ENCODE measurements around the gene FADS1.

FADS1 gene

DNA sequence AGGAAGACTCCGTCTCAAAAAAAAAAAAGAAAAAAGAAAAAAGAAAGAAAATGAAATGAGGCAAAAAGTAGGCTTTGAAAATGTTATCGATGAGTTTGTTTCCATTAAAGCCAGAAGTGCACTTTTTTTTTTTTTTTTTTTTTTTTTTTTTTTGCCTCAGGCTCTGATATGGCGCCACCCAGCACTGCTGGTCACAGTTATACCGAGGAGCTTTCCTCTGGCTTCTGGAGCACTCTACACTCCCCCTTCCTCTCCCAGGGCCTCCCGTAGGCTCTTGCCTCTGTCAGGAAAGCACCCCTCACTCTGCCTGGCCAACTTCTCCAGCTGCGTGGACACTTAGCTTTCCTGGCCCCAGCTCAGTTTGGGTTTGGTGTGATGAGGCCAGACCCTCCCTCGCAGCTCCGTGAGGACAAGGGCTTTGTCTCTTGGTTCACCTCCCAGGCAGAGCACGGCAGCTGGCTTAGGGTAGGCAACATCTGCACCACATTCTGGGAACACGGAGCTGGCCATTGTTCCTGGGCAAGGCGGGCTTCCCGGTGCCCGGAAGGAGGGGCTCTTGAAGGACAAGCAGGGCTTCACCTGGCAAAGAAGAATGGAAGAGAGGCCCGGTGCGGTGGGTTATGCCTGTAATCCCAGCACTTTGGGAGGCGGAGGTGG lies 28.2 kb upstream of the FADS1 start:
- no peak for DNase-seq

DNA sequence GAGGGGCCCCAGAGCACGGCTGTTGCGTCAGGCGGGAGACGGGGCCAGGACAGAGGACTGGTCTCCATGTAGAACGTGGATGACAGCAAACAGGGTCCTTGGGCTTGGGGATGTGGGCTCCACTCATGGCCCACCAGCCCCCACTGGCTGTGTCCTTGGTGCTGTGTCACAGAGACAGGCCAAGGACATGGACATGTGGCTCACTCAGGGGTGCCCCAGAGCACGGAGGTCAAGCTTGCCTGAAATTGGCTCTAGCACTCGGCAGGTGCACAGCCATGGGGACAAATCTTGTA lies 25.7 kb upstream of the FADS1 start:
- DNase-seq: no peak

DNA sequence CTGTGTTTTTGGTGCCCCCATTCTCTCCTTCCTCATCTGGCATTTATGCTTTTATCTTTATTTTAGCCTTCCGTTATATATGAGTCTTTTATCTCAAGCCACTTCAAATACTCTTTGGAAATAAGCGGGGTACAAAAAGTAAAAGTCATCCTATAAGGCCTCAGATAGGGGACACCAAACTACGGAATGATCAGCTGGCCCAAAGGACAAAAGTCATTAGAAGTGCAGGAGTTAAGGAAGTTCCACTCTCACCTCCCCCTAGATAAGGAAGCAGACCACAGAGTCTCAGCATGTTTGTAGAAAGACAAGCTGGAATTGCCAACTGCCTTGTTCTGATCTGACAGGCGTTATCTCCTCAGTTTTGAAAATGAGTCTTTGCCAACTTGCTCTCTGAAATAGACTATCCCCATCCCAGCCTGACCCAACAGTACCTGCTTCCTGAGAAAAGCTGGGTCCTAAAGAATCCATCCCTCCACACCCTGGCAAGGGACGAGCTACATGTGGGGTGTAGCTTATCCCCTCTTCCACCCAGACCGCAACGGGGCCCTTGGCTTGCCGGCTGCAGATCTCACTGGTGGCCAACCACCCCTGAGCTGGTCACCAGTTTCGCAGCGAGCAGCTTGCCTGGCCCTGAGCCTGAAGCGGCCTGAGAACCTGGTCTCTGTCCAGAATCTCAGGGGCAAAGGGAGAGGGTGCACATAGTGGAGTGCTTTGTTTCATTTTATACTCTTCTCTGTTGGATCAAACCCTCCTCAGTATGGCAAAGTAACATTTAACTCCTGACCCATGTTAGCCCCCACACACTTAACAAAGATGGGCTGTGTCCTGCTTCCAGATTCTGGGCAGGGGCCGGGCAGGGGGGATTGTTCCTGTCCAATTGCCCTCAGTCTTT lies 25.1 kb upstream of the FADS1 start:
- DNase-seq: no peak

DNA sequence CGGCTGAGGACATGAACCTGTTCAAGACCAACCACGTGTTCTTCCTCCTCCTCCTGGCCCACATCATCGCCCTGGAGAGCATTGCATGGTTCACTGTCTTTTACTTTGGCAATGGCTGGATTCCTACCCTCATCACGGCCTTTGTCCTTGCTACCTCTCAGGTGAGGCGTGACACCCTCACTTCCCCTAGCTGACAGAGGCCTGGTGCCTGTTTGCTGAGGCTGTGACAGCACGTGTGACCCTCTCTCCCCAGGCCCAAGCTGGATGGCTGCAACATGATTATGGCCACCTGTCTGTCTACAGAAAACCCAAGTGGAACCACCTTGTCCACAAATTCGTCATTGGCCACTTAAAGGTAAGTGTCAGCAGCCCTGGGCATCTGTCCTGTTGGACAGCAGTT lies 23.6 kb upstream of the FADS1 start:
- no peak for DNase-seq

DNA sequence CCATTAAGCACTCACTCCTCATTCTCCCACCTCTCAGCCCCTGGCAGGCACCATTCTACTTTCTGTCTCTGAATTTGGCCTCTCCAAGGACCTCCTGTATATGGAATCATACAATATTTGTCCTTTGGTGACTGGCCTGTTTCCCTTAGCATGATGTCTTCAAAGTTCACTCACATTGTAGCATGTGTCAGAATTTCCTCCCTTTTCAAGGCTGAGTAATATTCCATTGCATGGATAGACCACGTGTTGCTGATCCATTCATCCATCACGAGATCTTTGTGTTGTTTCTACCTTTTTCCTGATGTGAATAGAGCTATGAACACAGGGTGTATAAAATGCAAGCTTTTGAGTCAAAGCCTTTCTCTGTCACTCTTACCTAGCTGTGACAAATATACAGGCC lies 22.9 kb upstream of the FADS1 start:
- no peak for DNase-seq

DNA sequence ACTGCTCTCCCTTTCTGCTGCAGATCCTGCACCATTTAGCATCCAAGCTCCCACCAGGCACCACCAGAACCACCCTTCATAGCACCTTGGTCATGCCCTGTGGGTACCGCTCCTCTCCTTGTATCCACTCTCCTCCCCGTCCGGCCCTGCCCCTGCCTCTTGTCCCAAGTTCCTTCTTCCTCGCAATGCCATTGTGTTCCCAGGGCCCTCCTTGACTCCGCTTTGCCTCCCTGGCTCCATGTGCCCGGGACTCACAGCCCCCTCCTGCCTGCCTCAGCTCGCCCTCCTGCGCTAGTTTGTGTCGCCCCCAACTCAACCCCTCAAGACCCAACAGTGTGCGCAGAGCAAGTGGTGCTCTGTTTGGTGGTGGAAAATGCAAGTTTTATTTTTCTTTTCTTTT lies 22.1 kb upstream of the FADS1 start:
- DNase-seq: no peak

DNA sequence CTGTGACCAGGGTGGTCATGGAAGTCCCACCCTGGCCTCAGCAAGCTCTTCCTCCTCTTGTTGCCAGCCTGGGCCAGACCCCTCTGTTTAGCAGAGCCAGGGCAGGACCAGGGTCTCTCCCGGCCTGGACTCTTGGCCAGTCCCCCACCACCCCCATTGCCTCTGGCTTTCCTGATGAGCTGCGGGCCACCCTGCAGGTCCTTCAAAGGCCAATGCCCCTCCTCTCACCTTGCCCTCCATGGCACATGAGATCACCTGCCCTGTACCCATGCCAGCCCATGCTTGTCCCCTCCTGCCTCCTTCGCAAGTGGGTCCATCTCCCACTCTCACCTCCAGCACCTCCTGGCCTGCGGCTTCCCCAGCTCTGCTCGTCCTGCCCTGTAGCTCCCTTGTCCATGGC lies 21.7 kb upstream of the FADS1 start:
- no peak for DNase-seq

DNA sequence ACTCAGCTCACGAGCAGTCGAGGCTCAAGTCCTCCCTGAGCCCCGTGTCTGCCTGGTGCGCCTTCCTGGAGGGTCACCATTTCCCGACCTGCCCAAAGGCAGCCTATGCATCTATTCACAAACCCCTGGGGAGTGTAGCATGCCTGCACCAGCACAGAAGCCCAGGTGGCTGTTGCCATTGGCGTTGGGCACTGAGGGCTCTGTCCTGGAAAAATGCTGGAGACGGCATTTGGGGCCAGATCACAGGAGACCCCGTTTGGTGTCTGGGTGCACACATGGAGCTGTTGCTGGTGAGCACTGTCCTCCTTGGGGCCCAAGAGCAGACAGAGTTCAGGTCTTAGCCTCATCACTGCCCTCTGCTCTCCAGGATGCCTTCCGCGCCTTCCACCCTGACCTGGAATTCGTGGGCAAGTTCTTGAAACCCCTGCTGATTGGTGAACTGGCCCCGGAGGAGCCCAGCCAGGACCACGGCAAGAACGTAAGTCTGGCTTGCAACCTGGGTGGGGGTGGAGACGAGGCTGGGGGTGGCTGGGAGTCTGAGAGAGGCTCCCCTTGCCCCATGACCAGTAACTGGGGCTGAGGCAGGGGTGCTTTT lies 20.7 kb upstream of the FADS1 start:
- DNase-seq: no peak

DNA sequence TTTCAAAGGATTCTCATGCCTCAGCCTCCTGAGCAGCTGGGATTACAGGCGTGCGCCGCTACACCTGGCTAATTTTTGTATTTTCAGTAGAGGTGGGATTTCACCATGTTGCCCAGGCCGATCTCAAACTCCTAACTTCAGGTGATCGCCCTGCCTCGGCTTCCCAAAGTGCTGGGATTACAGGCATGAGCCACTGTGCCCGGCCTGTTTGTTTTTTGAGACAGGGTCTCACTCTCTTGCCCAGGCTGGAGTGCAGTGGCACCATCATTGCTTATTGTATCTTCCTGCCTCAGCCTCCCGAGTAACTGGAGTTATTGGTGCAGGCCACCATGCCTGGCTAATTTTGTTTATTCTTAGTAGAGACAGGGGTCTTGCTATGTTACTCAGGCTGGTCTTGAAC lies 19.4 kb upstream of the FADS1 start:
- DNase-seq: no peak

DNA sequence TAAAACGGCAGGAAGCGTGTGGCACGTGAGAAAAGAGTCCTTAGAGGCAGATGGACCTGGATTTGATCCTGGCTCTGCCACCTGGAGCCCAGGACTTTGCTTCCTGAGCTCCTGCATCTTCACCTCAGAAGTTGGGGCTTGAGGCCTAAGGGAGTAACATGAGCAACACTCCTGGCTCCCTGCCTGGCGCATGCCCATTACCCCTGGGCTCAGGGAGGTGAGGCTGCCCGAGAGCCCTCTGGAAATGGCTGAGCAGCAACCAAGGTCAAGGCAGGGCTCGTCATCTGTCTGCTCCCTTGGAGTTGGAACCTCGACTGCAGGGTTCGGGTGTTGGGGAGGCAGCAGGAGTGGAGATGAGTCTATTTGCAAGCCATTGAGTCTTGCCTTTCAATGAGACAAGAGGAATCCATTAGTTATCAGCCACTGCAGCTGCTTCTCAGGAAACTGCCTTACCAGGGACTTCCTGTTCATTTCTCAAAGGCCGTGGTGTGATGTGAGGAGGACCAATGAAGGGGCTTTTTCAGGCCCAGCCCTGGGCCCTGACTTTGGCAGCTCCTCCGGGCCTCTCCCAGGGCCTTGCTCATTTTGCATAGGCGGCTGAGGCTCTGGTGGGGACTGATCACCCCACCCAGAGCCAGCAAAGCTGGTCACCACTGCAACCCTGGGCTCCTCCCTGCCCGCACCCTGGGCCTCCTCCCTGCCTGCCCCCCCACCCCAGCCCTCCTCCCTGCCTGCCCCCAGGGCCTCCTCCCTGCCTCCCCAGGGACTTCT lies 17.7 kb upstream of the FADS1 start:
- DNase-seq: peak; percentile 66

DNA sequence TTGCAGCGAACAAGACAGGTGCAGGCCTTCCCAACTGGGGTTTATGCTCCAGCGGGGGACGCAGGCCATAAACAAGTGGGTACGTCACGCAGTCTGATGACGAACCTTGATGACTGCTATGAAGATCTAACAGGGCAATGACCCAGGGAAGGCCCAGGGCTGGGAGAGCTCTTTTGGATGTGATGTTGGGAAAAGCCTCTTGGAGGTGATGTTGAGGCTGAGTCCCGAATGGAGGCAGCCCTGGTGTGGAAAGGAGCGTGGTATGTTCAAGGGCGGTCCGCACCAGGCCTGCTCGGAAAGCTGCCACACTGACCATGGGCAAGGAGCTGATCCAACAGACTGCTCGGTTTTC lies 17.1 kb upstream of the FADS1 start:
- DNase-seq: no peak

DNA sequence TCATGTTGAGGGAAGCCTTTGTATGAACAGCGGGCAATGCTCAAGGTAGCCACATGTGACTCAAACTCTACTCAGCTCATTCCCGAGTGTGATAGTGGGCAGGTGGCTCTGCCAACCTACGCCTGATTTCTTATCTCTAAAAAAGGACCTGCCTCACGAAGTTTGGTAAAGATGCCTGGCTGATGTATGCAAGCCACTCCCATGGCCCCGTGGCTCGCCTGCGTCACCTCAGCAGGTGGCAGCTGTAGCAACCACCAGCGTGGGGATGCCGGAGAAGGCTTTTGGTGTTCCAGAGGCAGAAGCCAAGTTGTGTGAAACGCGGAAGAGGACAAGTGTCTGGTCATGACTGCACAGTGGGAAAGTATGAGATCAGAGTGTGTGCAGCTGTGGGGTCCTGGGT lies 16.7 kb upstream of the FADS1 start:
- no peak for DNase-seq

DNA sequence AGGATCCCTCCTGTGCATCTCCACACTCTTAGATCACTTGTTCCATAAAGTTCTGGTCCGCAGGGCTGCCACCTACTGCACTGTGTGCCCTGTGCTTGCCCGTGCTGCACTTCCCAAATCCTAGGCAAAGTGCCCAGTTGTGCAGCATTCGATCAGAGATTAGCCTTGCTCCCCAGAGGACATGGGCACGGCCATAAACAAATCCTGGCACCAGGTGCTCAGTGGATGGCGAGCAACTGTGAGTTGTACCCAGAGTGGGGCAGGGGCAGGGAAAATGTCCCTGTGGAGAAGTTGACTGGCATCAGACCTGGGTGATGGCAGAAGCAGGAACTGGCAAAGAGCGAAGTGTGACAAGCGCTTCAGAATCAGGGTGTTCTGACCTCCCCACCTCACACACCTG lies 16.0 kb upstream of the FADS1 start:
- no peak for DNase-seq

DNA sequence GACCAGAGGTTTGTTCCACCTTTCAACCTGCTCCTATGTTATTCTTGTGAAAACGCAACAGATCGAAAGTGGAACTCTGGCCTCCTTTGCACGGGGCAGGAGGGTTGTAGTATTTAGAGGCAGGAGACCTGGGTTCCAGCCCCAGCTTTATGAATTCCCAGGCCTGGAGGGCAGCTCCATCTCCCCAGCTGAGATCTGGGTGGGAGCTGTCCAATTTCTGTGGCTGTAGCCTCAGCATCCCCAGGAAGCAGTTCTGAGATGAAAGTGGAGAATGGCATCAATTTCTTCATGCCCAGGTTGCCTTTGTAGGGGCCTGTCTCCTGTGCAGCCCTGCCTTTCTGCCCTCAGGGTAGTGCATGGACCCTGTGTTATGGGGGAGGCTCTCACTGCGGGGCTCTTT lies 15.4 kb upstream of the FADS1 start:
- no peak for DNase-seq

DNA sequence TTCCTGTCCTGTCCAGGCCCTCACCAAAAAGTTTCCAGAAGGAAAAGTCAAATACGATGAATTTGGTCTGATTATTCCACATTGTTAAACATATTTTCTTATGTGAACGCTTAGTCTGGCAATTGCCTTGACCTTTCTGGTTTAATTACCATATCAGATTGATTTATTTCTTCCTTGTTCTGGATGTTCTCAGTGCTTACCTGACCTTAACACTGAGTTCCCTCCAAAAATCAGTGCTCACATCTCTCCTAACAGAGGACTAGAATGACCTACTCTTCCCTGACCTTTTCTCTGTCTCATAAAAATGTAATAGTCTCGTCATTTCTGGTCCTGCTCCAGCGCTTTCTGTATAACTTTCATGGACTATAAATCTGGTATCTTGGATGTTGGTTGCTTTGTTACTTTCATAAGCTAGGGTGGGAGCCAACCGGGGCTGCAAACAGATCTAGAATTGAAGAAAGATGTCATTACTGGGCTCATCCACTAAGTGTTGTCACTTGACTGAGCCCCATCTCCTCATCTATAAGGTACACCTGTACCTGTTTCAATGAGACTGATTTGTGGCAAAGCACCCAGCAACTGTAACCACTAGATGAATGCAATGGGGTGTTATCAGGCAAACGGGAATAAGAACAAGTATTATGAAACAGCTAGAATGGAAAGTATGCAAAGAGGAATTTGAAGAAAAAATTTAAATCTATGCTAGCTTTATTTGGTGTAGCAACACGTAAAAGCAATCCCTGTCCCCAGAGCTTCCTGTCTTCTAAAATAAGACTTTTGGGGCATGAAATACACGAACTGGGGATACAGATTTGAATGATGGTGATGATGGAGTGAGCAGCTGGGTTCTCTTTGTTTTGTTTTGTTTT lies 13.7 kb upstream of the FADS1 start:
- no peak for DNase-seq

DNA sequence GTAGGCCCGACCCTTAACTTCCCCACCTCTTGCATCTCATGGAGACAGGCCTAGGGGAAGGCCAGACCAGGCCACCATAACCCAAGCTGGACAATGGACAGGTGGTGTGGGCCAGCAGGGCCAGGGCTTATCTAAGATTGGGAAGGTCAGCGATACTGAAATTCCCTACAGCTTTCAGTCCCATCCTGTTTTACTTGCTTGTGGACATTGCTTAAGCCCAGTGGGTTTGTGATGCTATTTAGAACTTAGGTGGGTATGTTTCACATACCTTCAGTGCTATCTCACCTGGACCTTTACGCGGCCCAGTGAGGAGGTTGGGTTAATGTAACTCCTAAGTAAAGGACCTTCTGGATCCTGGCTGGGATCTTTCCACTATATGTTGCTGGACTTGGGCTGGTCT lies 13.0 kb upstream of the FADS1 start:
- no peak for DNase-seq

DNA sequence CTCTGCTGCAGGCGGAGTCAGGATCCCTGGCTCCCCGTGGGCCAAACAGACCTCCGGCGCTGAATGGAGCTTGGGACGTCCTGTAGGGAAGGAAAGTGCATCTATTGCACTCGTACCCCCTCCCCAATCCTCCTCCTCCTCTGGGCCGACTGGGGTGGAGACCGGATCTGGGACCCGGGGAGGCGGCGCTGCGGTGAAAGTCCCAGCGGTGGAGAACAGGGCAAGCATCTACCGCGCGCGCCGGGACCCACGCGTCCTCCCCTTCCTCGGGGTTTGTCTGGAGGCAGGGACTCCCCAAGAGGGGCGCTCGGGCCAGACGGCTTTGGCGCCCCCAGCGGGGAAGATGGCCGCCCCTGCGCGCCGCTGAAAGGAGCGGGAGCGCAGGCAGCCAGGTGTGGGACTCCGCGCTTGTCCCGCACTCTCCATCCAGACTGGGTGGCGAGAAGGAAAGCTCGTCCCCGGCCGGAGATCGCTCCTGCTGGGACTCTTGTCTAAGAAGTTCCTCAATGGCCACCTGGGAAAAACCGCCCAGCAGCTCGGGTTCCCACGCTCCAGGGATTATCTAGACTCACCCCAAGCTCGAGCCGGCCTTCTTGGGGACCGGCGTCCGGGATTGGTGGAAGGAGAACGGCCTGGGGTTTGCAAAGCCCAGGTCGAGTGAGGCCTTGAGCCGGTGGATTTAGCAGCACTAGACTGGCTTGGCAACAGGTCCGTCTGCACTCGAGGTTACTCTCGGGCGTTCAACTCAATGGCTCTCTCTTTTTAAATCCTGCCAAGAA lies 12.0 kb upstream of the FADS1 start:
- no peak for DNase-seq

DNA sequence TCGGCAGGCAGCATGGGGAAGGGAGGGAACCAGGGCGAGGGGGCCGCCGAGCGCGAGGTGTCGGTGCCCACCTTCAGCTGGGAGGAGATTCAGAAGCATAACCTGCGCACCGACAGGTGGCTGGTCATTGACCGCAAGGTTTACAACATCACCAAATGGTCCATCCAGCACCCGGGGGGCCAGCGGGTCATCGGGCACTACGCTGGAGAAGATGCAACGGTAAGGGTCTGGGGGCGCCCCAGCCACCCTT lies 11.5 kb upstream of the FADS1 start:
- DNase-seq: no peak

DNA sequence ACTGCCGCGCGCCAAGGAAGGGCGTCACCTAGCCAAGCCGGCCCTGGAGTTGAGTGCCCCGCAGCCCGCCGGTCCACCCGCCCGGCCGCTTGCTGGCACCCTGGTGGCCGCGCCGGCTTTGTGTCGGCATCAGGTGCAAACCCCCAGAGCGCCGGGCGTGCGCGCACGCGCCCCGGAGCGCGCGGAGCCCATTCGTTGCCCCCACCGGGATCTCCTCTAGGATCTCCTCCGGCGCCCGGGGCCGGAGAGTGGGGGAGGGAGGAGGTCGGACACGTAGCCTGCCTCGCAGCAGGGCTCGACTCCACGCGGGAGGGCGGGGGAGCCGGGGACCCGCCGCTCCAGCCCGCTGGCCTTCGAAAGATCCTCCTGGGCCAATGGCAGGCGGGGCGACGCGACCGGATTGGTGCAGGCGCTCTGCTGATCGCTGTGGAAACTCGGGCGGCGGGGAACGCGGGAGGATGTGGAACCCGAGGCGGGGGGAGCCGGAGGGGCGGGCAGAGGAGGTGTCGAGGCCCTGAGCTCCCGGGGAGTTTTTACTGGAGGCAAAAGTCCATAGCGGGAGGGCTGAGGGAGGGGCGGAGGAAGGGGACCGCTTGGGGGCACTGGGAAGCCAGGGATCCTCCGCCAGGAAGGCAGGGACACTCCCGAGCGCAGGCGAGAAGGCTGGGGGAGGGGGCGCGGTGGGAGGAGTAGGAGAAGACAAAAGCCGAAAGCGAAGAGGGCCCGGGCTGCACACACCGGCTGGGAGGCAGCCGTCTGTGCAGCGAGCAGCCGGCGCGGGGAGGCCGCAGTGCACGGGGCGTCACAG lies 11.0 kb upstream of the FADS1 start, which contains the start of gene FADS2:
FADS2 (plus strand) TSS at position 730 of the 808 bp plus-strand sequence. CDS start 91 bp downstream, outside the sequence.
- DNase-seq: peak; percentile 69

DNA sequence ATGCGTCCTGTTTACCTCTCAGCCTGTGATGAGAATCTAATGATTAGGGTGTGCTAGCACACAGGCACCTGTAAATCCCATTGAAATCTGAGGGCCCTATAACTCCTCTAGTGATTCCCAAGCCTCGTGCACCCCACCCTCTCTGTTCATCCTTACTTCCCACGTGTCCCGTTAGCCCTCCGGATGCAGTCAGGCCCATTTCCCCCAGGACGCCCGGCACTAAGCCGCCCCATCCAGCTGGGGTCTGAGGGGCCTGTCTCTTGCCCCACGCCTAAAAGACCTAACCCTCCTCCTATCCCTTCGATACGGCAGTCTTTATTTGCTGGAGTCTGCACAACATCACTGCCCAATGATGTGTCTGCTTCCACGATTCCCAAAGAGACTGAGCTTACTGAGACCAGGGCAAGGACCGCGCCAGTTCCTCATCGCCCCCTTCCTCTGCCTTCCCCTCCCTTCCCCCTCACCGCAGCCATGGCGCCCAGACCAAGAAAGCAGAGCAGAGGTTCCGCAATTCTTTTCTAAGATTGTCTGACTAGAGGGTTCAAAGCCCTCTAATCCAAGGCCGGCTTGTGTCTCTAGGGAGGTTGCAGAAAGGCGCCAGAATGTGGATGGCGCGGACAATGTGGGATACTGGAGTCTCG lies 10.2 kb upstream of the FADS1 start:
- DNase-seq: no peak

DNA sequence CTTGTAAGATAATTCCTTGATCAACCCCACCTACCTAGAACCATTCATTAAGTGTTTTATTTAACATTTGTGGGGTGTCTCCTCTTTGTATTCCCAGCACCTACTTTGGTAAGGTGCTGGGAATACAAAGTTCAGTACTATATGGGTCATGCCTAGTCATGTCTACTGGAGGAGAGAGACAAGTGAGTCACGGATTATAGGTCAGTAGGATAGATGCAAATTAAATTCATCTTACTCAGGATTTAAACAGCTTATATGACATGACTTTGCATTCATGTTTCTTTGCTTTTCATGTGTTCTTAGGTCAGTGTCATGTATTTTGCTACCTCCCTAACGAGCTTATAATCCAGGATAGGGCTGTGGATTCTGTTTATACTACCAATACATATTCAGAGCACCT lies 3.4 kb upstream of the FADS1 start:
- no peak for DNase-seq
